K562 (cell line): ENCODE results near the gene CTIF. TPM values are rescaled to one million over a fixed set of nuclear protein-coding genes. Genes with fewer than 3 reads are reported as not detected.

Source experiments
- ATAC-seq: fragments of 200-7000 bp; cut with Tn5 transposase; 3 replicates; pipeline ENCODE4 v1.9.1; 2020; ENCODE audit warnings: moderate library complexity
- BruUV-seq: library from RNA; stranded (reverse); fragments of 400-500 nt; replicated peaks from 2 replicates; lab custom pipeline; 2021; lab: Mats Ljungman, UMichigan
- CTCF ChIA-PET: fragments of 300-600 bp; formaldehyde crosslinking; extraction: SDS; loops from one replicate; lab custom pipeline; 2021; ENCODE audit warnings: low intra/inter-chr PET ratio; lab: Yijun Ruan, JAX
- POLR2A ChIA-PET: fragments of 300-600, 350-650 bp; sonication (Branson Sonifier 250); formaldehyde crosslinking; extraction: SDS; loops from one replicate; lab custom pipeline; 2021; ENCODE audit warnings: antibody characterized with exemption, inconsistent platforms; lab: Yijun Ruan, JAX
- DNase-seq, 4 experiments: peaks; one replicate each; pipeline versions ENCODE4 v3.0.0 to v3.0.0-alpha.2; 2011 to 2018; ENCODE audit warnings: low spot score in 3 of 4, mixed read lengths in 3 of 4; ENCODE audit errors: extremely low read depth in 1 of 4
- FAIRE-seq: peaks from 2 replicates; lab custom pipeline; 2011; peaks lifted over from hg19 to GRCh38; lab: Jason Lieb, UNC
- H2AFZ ChIP-seq: 2 replicates; pipeline ENCODE4 v1.6.0; 2011; ENCODE audit warnings: low read depth, low read length, control low read depth, inconsistent platforms
- H3K27ac ChIP-seq: fragments of 200-600 bp; 3 replicates; pipeline ENCODE4 v1.8.0; 2011; ENCODE audit warnings: low read depth, mild to moderate bottlenecking, control low read depth, inconsistent platforms, low read length, moderate library complexity, mixed read lengths; ENCODE audit errors: extremely low read depth
- H3K27me3 ChIP-seq, 2 experiments: fragments of 300-600 bp in 1 of 2; 2 replicates in 1 of 2; 3 replicates in 1 of 2; pipeline versions ENCODE4 v1.6.0 to v1.8.0; 2011; ENCODE audit warnings: inconsistent platforms in 2 of 2, low read length in 2 of 2, mild to moderate bottlenecking in 1 of 2, mixed read lengths in 1 of 2, moderate library complexity in 1 of 2; ENCODE audit not compliant: control insufficient read depth in 2 of 2, insufficient read depth in 2 of 2
- H3K36me3 ChIP-seq: fragments of 300-600 bp; 3 replicates; pipeline ENCODE4 v1.8.0; 2011; ENCODE audit warnings: mild to moderate bottlenecking, low read length, inconsistent platforms; ENCODE audit not compliant: control insufficient read depth, insufficient read depth
- H3K4me1 ChIP-seq, 2 experiments: fragments of 200-600 bp in 1 of 2; replicated peaks in 1 of 2; 2 replicates in 1 of 2; 3 replicates in 1 of 2; pipeline versions ENCODE4 v1.5.1 to v1.8.0; 2011; ENCODE audit warnings: inconsistent platforms in 2 of 2, low read length in 2 of 2, mild to moderate bottlenecking in 1 of 2, mixed read lengths in 1 of 2, moderate library complexity in 1 of 2; ENCODE audit not compliant: control insufficient read depth in 2 of 2, insufficient read depth in 2 of 2
- H3K4me2 ChIP-seq: 2 replicates; pipeline ENCODE4 v1.6.1; 2011; ENCODE audit warnings: low read length, control low read depth, inconsistent platforms, mixed read lengths; ENCODE audit not compliant: insufficient read depth
- H3K4me3 ChIP-seq: fragments of 200-600 bp; sonication (generic), shearing (Covaris generic); 2 replicates; pipeline ENCODE4 v1.5.1; 2016; ENCODE audit warnings: control low read depth, inconsistent platforms
- H3K79me2 ChIP-seq: fragments of 200-600 bp; 3 replicates; pipeline ENCODE4 v1.8.0; 2011; ENCODE audit warnings: low read length, inconsistent platforms; ENCODE audit not compliant: control insufficient read depth, insufficient read depth
- H3K9ac ChIP-seq, 2 experiments: 2 replicates each; pipeline versions ENCODE4 v1.6.0 to v1.6.1; 2011; ENCODE audit warnings: low read depth in 2 of 2, low read length in 2 of 2, control low read depth in 1 of 2, inconsistent platforms in 1 of 2, mild to moderate bottlenecking in 1 of 2, mixed read lengths in 1 of 2; ENCODE audit not compliant: insufficient read depth in 1 of 2
- H3K9me1 ChIP-seq: one replicate; pipeline ENCODE4 v1.6.0; 2011; ENCODE audit warnings: inconsistent platforms, mild to moderate bottlenecking, low read length, moderate library complexity; ENCODE audit not compliant: control insufficient read depth, insufficient read depth
- H3K9me3 ChIP-seq: replicated peaks from 2 replicates; pipeline ENCODE4 v1.5.1; 2011; ENCODE audit warnings: low read depth, low read length, inconsistent platforms; ENCODE audit not compliant: control insufficient read depth, insufficient read depth
- H4K20me1 ChIP-seq: replicated peaks from 2 replicates; pipeline ENCODE4 v1.6.1; 2011; ENCODE audit warnings: low read length, inconsistent platforms, mixed read lengths; ENCODE audit not compliant: control insufficient read depth, insufficient read depth
- DACH1 ChIP-seq: fragments of 450-650 bp; IDR thresholded peaks from 2 replicates; pipeline ENCODE4 v1.6.1; 2018; ENCODE audit not compliant: partially characterized antibody
- HMG20B ChIP-seq: fragments of 250-450 bp; sonication (Bioruptor Pico); IDR thresholded peaks from 2 replicates; pipeline ENCODE4 v1.5.0; 2021; ENCODE audit warnings: mild to moderate bottlenecking
- MAZ ChIP-seq, 2 experiments: fragments of 450-650 bp in 1 of 2; sonication (generic) in 1 of 2; formaldehyde crosslinking; IDR thresholded peaks in 1 of 2; conservative IDR thresholded peaks in 1 of 2; 2 replicates each; pipeline versions ENCODE4 v1.4.0 to v1.5.0; 2020; ENCODE audit warnings: mild to moderate bottlenecking in 1 of 2, missing genetic modification reagents in 1 of 2
- MTA3 ChIP-seq: fragments of 450-650 bp; formaldehyde crosslinking; IDR thresholded peaks from 2 replicates; pipeline ENCODE4 v1.6.1; 2017; ENCODE audit warnings: mild to moderate bottlenecking, borderline replicate concordance
- POLR3A ChIP-seq: IDR thresholded peaks from 2 replicates; pipeline ENCODE4 v1.6.1; 2011; ENCODE audit warnings: borderline replicate concordance, mild to moderate bottlenecking, moderate library complexity; ENCODE audit not compliant: insufficient read length, insufficient read depth; ENCODE audit errors: extremely low read depth
- U2AF1 ChIP-seq: fragments of 200-400 bp; formaldehyde crosslinking; optimal IDR thresholded peaks from 2 replicates; pipeline ENCODE3; 2017; ENCODE audit warnings: mild to moderate bottlenecking, low read depth, low read length, moderate library complexity
- ZNF699 ChIP-seq: fragments of 250-450 bp; sonication (Bioruptor Pico); IDR thresholded peaks from 2 replicates; pipeline ENCODE4 v1.8.0; 2021; ENCODE audit warnings: mild to moderate bottlenecking, moderate library complexity; ENCODE audit not compliant: insufficient replicate concordance
- WGBS: fragments of 100-300 bp; shearing (Covaris generic); methylation state at CpG from one replicate; pipeline ENCODE4 v1.1.6; 2016; ENCODE audit warnings: low coverage, mixed read lengths; ENCODE audit not compliant: insufficient coverage; ENCODE audit errors: missing lambda C conversion rate; 5-methylcytosine and 5-hydroxymethylcytosine counted together
- in situ Hi-C: fragments of 300-500 bp; cut with MboI; formaldehyde crosslinking; loops from 4 replicates; pipeline ENCODE4 v1.15.0; 2018; ENCODE audit warnings: inconsistent platforms, mixed read lengths
- intact Hi-C: fragments of 100-400 bp; cut with micrococcal nuclease; formaldehyde crosslinking; loops from 2 replicates; pipeline ENCODE4 v1.14.2; 2022
- polyA plus RNA-seq, 8 experiments: library from polyadenylated mRNA; depleted of rRNA in 4 of 8; stranded (reverse) in 5 of 8; unstranded in 3 of 8; fragments of >200 nt; fragmentation: Nextera tagmentation in 2 of 8; fragmentation: Illumina TruSeq in 1 of 8; extraction: Ambion mirVana in 2 of 8; extraction: Trizol in 1 of 8; gene quantifications; 2 replicates each; pipeline versions ENCODE4 v1.2.1 to v1.2.3, GENCODE V29; 2011 to 2014; ENCODE audit warnings: inconsistent platforms in 1 of 8, missing spikeins in 1 of 8
- total RNA-seq, 7 experiments: library from RNA; depleted of rRNA in 6 of 7; stranded (reverse); fragments of >200 nt in 6 of 7; fragmentation: Illumina TruSeq in 2 of 7; extraction: Trizol in 2 of 7; gene quantifications; 2 replicates each; pipeline versions ENCODE4 v1.2.1 to v1.2.3, GENCODE V29; 2011 to 2021; ENCODE audit warnings: low replicate concordance in 1 of 7
- TF ChIP-seq, protein P1 (sequence below): fragments of 450-650 bp; IDR thresholded peaks from 2 replicates; pipeline ENCODE4 v1.7.0; 2016; ENCODE audit warnings: borderline replicate concordance
- TF ChIP-seq, protein P2 (sequence below): fragments of 200-800 bp; sonication (Bioruptor generic); IDR thresholded peaks from 2 replicates; pipeline ENCODE4 v1.6.1; 2017; ENCODE audit warnings: missing genetic modification characterization, missing compliant biosample characterization
- TF ChIP-seq, protein P3 (sequence below): fragments of 250-450 bp; sonication (Bioruptor Pico); IDR thresholded peaks from 2 replicates; pipeline ENCODE4 v1.8.0; 2021; ENCODE audit warnings: moderate library complexity, mild to moderate bottlenecking, inconsistent platforms

CTIF gene
- total and polyA plus RNA-seq, 9 of the 15 experiments (the other 6 are each of a cell fraction or from before 2014, with no cell fraction given), result 0.17 to 11.5 (median 2.2) TPM

DNA sequence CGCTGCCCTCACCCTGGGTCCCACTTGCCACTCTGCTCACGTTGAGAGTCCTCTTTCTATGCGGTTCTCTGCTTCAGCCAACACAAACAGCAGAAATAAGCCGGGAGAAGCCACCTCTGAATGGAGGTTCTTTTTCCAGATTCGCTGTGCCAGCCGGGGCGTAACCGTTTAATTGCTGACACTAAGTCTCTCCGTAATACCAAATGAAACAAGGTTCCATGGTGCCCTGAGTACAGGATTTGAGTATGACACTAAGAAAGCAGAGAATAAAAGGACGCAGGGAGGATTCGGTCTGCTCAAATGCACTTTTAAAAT lies 37.6 kb downstream of the CTIF start:
- H3K79me2 ChIP-seq, result no peaks in the 10 kb centered on the region
- WGBS, result 88% methylated on average over 10 of the region's 11 CpGs

More for the DNA sequence above, 37.6 kb downstream of the CTIF start:
- Histone ChIP-seq H3K4me2 (no peak overlapping the region), H3K27ac (no peak overlapping the region), H3K9me1 (no peaks in the 10 kb centered on the region), H3K27me3 (no peaks in the 10 kb centered on the region), H3K9me3 (no peaks in the 10 kb centered on the region), H2AFZ (no peak overlapping the region), H3K9ac (no peak overlapping the region), H4K20me1 (peaks cover 9% of the 10 kb centered on the region; the same call in 1 of the 2 replicates), H3K4me3 (no peak overlapping the region), H3K36me3 (no peaks in the 10 kb centered on the region), H3K4me1 (peaks cover 3 to 8% of the 10 kb centered on the region in 2 experiments; a peak in 4 of 5 replicates)
- ChIA-PET POLR2A (no interaction called here), CTCF (no interaction called here)
- FAIRE-seq (no peak), DNase-seq (no peak), ATAC-seq (no peak)
- in situ Hi-C loops (no loop called here), intact Hi-C loops (no loop called here)
- no TSS peak for BruUV-seq
- TF ChIP-seq POLR3A (no peak), HMG20B (no peak), ZNF699 (CRISPR knock-in tag) (no peak), U2AF1 (no peak), MAZ (CRISPR knock-in tag; conservative IDR thresholded peaks at IDR 0.05 in 1 of 2, IDR thresholded peaks at IDR 0.05 in 1 of 2) (no peak), MTA3 (no peak), DACH1 (no peak)
- TF ChIP-seq, protein P1, sequence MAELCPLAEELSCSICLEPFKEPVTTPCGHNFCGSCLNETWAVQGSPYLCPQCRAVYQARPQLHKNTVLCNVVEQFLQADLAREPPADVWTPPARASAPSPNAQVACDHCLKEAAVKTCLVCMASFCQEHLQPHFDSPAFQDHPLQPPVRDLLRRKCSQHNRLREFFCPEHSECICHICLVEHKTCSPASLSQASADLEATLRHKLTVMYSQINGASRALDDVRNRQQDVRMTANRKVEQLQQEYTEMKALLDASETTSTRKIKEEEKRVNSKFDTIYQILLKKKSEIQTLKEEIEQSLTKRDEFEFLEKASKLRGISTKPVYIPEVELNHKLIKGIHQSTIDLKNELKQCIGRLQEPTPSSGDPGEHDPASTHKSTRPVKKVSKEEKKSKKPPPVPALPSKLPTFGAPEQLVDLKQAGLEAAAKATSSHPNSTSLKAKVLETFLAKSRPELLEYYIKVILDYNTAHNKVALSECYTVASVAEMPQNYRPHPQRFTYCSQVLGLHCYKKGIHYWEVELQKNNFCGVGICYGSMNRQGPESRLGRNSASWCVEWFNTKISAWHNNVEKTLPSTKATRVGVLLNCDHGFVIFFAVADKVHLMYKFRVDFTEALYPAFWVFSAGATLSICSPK, result no peak
- TF ChIP-seq, protein P2, sequence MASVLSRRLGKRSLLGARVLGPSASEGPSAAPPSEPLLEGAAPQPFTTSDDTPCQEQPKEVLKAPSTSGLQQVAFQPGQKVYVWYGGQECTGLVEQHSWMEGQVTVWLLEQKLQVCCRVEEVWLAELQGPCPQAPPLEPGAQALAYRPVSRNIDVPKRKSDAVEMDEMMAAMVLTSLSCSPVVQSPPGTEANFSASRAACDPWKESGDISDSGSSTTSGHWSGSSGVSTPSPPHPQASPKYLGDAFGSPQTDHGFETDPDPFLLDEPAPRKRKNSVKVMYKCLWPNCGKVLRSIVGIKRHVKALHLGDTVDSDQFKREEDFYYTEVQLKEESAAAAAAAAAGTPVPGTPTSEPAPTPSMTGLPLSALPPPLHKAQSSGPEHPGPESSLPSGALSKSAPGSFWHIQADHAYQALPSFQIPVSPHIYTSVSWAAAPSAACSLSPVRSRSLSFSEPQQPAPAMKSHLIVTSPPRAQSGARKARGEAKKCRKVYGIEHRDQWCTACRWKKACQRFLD (CRISPR knock-in tag), result no peak
- TF ChIP-seq, protein P3, sequence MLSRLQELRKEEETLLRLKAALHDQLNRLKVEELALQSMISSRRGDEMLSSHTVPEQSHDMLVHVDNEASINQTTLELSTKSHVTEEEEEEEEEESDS (CRISPR knock-in tag), result no peak
